HG02678 (cell line): ENCODE data around the gene LRRC55.

Experiments used
- ATAC-seq: cut with Tn5 transposase; IDR thresholded peaks from one replicate; pipeline ENCODE4 v1.9.1; 2021; ENCODE audit warnings: mild to moderate bottlenecking, moderate library complexity; ENCODE audit not compliant: unreplicated experiment

The LRRC55 gene

DNA sequence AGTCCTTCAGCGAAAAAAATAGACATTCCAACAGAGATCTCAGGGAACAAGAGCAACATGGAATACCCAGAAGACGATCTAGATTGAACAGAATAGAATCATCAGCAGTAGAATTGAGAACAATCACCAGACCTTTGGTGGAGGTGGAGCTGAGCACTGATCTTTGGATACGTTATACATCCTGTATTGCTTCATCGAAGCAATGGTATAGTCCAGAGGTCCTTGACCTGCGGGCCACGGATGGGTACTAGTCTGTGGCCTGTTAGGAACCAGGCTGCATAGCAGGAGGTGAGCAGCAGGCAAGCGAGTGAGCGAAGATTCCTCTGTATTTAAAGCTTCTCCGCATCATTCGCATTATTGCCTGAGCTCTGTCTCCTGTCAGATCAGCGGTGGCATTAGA is 17.6 kb downstream of the LRRC55 start:
- ATAC-seq: no peak

DNA sequence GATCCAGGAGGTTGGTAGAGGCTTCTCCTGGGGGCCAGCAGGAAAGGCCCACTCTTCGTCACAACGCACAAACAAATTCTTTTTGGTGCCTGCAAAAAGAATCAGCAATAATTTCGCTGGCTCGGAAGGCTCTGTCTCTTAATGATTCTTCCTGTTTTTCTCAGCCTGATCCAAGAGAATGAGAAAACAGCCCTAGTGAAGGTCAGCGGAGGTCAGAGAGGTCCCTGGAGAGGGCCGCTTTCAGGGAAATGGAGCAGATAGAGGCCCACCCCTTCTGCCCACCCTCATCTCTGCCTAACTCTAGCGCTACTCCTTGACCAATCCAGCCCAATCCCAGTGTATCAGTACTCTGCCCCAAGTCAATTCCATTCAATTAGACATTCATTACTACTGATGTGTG is 19.2 kb downstream of the LRRC55 start:
- no peak for ATAC-seq

DNA sequence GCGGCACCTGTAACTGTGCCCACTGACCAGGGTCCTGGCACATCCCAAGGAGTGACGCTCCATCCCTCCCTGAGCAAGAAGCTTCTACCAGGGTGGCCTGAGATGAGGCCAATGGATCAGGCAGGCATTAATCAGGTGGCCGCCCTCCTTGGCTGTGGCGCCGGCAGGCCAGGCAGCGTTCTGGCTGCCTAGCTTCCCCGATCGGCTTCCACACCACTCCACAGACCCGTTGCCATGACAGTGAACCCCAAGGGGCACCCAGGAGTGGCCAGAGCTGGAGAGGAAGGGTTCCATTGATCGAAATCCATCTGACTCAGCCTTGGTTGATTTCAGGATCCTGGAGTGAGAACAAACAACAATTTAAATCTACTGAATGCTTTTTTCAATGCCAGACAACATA is 20.5 kb downstream of the LRRC55 start:
- no peak for ATAC-seq

GRCh38 chr11:57203359-57203758 is 21.6 kb downstream of the LRRC55 start:
- ATAC-seq: no peak

DNA sequence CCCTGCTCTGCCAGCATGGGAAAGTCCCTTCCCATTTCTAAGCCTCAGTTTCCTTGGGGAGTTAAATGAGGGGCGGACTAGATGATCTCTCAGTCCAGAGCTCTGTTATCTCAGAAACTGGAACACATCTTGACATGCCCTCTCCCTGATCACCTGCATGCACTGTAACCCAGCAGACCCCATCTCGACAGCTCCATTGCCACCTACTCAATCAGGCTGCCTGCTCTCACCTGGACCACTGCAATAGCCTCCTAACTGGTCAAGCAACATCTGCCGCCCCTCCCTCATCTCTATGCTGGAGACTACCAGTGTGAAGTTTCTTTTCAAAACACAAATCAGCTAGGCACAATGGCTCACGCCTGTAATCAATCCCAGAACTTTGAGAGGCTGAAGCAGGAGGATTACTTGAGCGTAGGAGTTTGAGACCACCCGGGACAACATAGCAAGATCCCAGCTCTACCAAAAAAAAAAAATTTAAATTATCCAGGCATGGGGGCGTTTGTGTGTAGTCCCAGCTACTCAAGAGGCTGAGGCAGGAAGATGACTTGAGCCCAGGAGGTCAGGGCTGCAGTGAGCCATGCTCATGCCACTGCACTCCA is 22.2 kb downstream of the LRRC55 start:
- ATAC-seq: no peak

DNA sequence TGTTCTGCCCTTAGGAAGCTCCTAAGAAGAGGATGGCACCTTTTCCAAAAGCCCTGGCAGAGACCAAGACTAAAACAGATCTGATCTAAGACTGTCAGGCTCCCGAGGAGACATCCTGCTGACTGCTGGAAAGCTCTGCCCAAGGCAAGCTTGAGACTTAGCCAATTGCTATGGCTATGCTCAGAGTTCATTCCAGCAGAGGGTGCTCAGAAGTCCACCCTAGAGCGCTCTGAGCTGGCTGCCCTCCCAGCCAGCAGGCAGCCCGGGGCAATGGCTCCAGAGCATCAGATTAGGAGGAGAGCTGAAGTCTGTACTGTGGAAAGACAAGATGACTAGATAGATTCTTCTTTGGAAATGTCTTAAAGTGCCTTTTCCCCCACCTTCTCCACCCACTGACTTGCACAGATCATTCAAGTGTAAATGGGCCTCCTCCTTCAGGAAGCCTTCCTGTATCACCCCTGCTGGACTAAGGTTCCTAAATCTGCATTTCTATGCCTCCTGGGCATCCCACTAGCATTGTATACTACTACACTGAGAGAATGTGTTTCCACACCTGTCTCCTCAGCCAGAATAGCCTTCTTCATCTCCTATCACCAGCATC is 23.4 kb downstream of the LRRC55 start:
- ATAC-seq: no peak

DNA sequence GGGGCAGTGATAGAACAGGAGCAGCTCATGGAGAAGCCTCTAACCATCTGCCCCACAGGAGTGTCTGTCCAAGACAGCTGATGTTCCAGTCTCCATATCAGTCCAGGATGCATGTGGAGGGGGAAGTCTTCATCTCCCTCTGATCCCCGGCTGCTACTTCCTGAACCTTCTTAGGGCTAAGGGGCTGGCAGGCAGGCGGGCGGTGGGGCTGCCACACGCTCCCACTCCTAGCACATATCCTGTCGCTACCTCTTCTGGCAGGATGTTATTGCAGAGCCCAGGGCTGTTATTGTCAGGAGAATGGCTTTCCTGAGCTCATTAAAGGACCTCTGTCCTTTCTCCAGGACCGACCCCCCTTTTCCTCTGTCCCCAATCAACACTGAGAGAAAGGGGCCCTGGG is 25.4 kb downstream of the LRRC55 start:
- no peak for ATAC-seq

DNA sequence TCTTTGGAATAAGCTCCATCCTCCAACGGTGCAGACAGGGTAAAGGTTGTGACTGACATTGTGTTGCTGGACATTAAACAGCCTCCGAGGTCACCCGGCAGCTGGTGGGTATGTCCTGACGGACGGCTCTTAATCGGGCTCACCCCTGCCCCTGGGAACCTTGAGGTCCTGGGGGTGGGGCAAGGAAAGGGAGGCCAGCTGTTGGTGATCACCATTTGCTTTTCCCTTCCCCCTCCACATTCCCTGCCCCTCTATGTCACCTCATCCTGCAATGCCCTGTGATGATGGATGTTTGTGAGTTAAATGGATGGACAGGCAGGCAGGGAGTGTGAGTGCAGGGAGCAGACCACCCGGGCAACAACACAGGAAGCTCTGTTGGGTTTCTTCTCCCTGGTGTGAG is 29.0 kb downstream of the LRRC55 start:
- ATAC-seq: no peak

DNA sequence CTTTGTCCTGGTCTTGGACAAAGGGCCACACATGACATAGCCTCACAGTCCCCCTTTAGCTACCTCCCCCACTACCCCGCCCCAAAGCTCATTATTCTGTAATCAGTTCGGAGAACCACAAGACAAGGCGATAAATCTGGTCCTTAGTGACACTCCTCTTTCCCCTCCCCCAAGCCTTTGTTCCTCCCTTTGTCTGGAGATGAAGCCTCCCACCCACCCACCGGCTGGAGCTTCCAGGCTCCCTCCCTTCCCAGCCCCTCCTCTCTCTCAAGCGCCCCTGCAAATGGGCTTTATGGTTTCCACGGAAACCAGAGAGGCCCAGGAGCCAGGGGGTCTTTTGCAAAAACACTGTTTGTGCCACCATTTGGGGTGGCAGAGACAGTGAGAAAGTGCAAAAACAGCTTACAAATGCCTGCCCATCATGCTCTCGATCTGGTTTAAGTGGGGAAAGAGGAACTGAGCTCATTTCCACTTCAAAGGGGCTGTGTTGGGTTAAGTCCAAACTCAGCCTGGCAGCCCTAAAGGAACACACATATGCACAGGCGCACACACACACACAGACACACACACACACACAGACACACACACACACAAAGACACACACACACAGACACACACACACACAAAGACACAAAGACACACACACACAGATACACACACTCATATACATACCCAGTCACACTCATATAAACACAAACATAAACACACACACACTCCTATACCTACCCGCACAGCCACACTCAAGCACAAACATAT is 31.8 kb downstream of the LRRC55 start:
- no peak for ATAC-seq

GRCh38 chr11:57214098-57214417 is 32.3 kb downstream of the LRRC55 start:
- ATAC-seq: no peak

DNA sequence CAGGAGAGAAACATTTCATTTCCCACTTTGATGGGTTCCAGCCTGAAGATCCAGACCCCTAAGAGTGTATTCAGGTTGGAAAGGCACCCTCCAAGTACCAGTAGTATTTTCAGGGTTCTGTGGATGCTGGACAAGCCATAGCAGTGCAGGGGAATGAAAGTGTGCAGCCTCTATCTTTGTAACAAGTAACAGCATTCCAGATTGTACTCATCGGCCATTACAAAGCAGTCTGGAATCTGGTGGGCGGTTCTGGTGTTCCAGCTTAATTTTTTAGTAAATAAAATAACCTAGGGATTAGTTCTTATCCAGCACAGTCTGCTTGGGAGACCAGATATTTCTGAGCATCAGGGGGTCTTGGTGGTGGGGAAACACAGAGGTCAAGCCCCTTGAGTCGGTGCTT is 32.7 kb downstream of the LRRC55 start:
- ATAC-seq: no peak

DNA sequence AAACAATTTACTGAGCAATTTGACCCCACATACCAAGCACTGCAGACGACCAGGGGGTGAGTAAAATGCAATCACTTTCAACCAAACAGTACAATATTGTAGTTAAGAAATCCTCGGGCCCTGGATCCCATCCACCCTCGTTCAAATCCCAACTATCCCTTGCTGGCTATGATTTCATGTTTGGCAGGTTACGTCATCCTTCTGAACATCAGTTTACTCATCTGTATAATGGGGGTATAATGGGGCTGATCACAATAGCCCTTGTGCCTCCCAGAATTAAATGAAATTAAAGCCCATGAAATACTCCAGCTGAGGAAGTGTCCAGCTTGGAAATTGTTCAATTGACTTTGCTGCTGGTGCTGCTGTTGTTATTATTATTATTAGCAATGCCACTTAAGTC is 34.7 kb downstream of the LRRC55 start:
- no peak for ATAC-seq

GRCh38 chr11:57217053-57217452 is 35.3 kb downstream of the LRRC55 start:
- no peak for ATAC-seq

GRCh38 chr11:57219021-57219627 is 37.4 kb downstream of the LRRC55 start:
- no peak for ATAC-seq

DNA sequence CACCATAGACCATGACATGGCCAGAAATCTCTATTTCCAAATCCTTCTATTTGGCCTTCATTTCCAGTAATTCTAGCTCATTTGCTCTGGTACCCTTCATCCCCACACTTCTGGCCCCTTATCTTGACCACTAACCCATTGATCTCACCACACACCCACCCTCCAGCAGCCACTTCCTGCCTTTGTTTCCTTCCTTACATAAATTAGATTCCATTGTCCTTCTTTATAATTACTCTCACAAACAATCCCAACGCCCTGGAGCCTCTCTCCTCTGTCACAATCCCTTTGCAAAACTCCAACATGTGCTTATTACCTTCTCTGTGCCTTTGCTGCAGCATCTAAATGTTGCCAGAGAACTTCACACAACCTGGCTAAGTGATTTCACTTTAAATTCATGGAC is 40.5 kb downstream of the LRRC55 start:
- no peak for ATAC-seq

DNA sequence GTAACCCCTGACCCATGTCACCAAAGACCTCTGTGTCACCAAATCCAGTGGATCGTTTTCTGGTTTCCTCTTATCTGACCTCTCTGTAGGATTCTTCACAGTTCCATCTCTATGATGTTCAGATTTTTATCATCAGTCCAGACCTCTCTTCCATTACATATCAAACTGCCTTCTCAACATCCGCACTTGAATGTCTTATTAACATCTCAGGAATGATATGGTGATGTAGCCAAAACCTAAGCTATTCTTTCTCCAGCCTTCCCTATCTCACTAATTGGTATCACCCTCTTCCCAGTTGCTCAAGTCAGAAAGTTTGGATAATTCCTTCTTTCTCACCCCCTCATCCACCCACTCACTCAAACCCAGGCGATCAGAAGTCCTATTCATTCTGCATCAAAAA is 41.8 kb downstream of the LRRC55 start:
- ATAC-seq: no peak

- ATAC-seq: no peak
Observed at GRCh38 chr11:57224128-57224527, 42.4 kb downstream of the LRRC55 start.

DNA sequence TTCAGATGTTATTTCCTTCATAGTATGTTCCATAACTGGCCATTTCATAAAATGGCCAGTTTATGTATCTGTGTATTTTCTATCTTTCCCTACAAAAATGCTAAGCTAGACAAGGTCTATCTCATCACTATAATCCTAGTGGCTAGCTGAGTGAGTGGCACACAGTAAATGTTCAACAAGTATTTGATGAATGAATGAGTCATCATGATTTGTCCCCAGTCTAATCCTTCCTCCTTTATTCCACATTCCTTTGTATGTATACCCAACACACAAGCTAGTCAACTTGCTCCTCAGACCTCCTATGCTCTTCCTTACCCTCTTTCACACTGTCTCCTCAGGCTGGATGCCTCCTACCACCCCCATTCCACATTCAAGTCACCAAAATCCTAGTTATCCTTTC is 42.8 kb downstream of the LRRC55 start:
- ATAC-seq: no peak

DNA sequence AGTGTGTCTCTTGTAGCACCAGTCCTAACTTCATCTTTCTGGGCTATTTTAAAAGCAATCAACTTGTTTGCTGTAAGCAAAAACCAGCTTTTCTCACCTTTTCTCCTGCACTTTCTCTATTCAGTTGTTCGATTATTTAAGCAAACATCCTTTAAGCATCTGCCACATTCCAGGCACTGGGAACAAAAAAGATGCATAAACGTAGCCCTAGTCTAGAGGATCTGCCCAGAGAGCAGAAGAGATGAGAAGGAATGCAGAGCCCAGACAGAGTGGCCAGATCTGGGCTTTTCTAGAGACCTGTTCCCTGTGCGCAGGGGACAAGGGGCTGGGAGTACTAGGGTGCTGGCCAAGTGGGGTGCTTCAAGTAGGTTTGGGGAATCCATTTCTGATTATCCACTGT is 46.8 kb downstream of the LRRC55 start:
- ATAC-seq: no peak

DNA sequence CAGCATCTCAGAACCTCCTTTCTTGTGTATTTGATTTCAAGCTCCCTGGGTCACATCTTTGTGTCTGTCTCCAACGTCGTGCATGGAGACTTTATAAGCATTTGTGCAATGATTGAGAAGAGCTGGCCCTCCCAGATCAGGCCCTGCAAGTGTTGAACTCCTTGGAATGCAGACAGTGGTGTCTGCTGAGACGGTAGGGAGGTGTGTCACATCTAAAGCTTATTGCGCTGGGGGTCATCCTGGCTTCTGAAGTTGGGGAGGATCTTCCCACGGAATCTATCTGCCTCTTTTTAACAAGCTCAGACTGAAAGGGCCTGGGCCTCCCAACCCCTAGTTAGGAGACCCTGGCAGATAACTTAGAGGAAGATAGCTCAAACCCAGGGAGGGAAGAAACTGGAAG is 48.6 kb downstream of the LRRC55 start:
- ATAC-seq: no peak

DNA sequence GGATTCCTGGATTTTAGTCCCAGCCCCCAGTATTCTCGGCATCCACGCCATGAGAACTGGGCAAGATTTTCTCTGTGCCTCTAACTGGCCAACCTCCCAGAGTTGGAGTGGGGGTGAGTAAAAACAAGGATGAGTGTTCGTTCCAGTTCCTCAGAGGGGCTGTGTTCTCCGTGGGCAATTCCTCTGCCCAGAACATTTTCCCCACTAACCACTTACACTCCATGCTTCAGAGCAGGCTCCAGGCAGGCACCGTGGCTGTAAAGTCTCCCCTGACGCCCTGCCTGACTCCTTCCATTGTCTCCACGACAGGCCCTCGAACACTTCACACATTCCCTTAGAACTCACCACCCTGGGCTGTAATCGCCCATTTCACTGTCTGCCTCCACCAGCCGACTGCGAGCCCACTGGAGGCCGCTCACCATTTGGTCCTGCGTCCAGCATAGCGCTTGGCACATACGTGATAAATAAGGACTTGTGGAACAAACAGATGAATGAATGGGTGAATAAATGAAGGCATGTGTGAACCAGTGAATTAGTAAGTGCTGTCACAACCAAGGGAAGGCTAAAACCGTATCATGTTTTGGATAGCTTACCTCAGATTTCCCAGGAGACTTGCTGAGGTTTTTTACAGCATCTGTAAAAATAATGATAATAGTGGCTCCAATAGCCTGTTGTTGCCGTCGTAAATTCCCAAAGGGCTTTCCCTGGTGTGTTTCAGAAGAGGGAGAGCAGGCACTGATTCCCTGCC is 49.2 kb downstream of the LRRC55 start:
- ATAC-seq: no peak
